ENCODE data around the gene GALNT9. TPM values are rescaled to one million over a fixed set of nuclear protein-coding genes. Genes with fewer than 3 reads are reported as not detected.
"Not testable (repeated sequence)": the region's sequence is repeated elsewhere in the genome, so short reads cannot be mapped to it uniquely, and the experiment has no call there.

Gene GALNT9
- total RNA-seq, 2 donors from 2014 or later = 0.41 TPM; not detected in 1

- H3K27ac Mint-ChIP-seq = no peak overlapping the region
These were observed 107.1 kb downstream of the GALNT9 start for GRCh38 chr12:132222096-132222807.

GRCh38 chr12:132219761-132220160 is 109.6 kb downstream of the GALNT9 start:
- not testable (repeated sequence) for ATAC-seq; H3K27ac Mint-ChIP-seq; H3K9me3 Mint-ChIP-seq; H3K36me3 Mint-ChIP-seq; DNase-seq (ENCODE audit: low spot score in 2 of 2)

More at GRCh38 chr12:132222096-132222807, 107.1 kb downstream of the GALNT9 start:
- no peaks in the 10 kb centered on the region for H3K9me3 Mint-ChIP-seq
- DNase-seq (ENCODE audit: low spot score in 2 of 2) (no peak), ATAC-seq (peak; percentile 10 to 72)
- no peaks in the 10 kb centered on the region for H3K36me3 Mint-ChIP-seq

GRCh38 chr12:132219323-132219722 is 110.1 kb downstream of the GALNT9 start:
- no peaks in the 10 kb centered on the region for H3K9me3 Mint-ChIP-seq
- no peak for ATAC-seq
- no peaks in the 10 kb centered on the region for H3K36me3 Mint-ChIP-seq
- no peak for DNase-seq (ENCODE audit: low spot score in 2 of 2)
- no peak overlapping the region for H3K27ac Mint-ChIP-seq

- no peak overlapping the region for H3K27ac Mint-ChIP-seq
- H3K9me3 Mint-ChIP-seq = no peaks in the 10 kb centered on the region
- no peaks in the 10 kb centered on the region for H3K36me3 Mint-ChIP-seq
- DNase-seq (ENCODE audit: low spot score in 2 of 2) (peak in 1 of 2 donors; percentile 33), ATAC-seq (peak; percentile 49 to 59)
These were observed 110.5 kb downstream of the GALNT9 start for GRCh38 chr12:132218915-132219314.

GRCh38 chr12:132218527-132218875 is 110.9 kb downstream of the GALNT9 start:
- Mint-ChIP-seq H3K9me3 (peaks cover 0 to under 1% of the 10 kb centered on the region in 2 donors), H3K27ac (no peak overlapping the region), H3K36me3 (no peaks in the 10 kb centered on the region)
- DNase-seq (ENCODE audit: low spot score in 2 of 2) (no peak), ATAC-seq (no peak)

GRCh38 chr12:132217800-132218526 is 111.4 kb downstream of the GALNT9 start:
- ATAC-seq = no peak
- Mint-ChIP-seq H3K9me3 (peaks cover 0 to 5% of the 10 kb centered on the region in 2 donors), H3K36me3 (no peaks in the 10 kb centered on the region), H3K27ac (no peak overlapping the region)
- no peak for DNase-seq (ENCODE audit: low spot score in 2 of 2)

GRCh38 chr12:132217371-132217770 is 112.0 kb downstream of the GALNT9 start:
- no peak for ATAC-seq
- no peaks in the 10 kb centered on the region for H3K36me3 Mint-ChIP-seq
- H3K9me3 Mint-ChIP-seq = peaks cover 0 to 5% of the 10 kb centered on the region in 2 donors
- no peak for DNase-seq (ENCODE audit: low spot score in 2 of 2)
- no peak overlapping the region for H3K27ac Mint-ChIP-seq

- Mint-ChIP-seq H3K9me3 (peaks cover 0 to 5% of the 10 kb centered on the region in 2 donors), H3K27ac (peak overlapping the region in 1 of 2 donors; percentile 15), H3K36me3 (no peaks in the 10 kb centered on the region)
- no peak for ATAC-seq
- DNase-seq (ENCODE audit: low spot score in 2 of 2) = no peak
These were observed 112.9 kb downstream of the GALNT9 start for GRCh38 chr12:132216354-132216987.

GRCh38 chr12:132215299-132215989 is 113.9 kb downstream of the GALNT9 start:
- ATAC-seq = no peak
- H3K27ac Mint-ChIP-seq = peak overlapping the region in 1 of 2 donors; percentile 15

GRCh38 chr12:132214891-132215290 is 114.5 kb downstream of the GALNT9 start:
- DNase-seq (ENCODE audit: low spot score in 2 of 2) (no peak), ATAC-seq (peak in 1 of 2 donors; percentile 13)
- peaks cover 0 to 5% of the 10 kb centered on the region in 2 donors for H3K9me3 Mint-ChIP-seq
- H3K27ac Mint-ChIP-seq = no peak overlapping the region
- H3K36me3 Mint-ChIP-seq = no peaks in the 10 kb centered on the region

More at GRCh38 chr12:132215299-132215989, 113.9 kb downstream of the GALNT9 start:
- H3K9me3 Mint-ChIP-seq = peaks cover 0 to 5% of the 10 kb centered on the region in 2 donors
- H3K36me3 Mint-ChIP-seq = no peaks in the 10 kb centered on the region
- no peak for DNase-seq (ENCODE audit: low spot score in 2 of 2)

- ATAC-seq = no peak
- Mint-ChIP-seq H3K36me3 (no peaks in the 10 kb centered on the region), H3K27ac (no peak overlapping the region), H3K9me3 (peaks cover 0 to 5% of the 10 kb centered on the region in 2 donors)
- DNase-seq (ENCODE audit: low spot score in 2 of 2) = no peak
These were observed 115.3 kb downstream of the GALNT9 start for GRCh38 chr12:132214161-132214476.

GRCh38 chr12:132213359-132214160 is 115.8 kb downstream of the GALNT9 start:
- ATAC-seq (no peak), DNase-seq (ENCODE audit: low spot score in 2 of 2) (no peak)
- no peaks in the 10 kb centered on the region for H3K36me3 Mint-ChIP-seq
- H3K27ac Mint-ChIP-seq = peak overlapping the region in 1 of 2 donors; percentile 2
- peaks cover 0 to 5% of the 10 kb centered on the region in 2 donors for H3K9me3 Mint-ChIP-seq

GRCh38 chr12:132211816-132212215 is 117.6 kb downstream of the GALNT9 start:
- Mint-ChIP-seq H3K9me3 (peaks cover 0 to 5% of the 10 kb centered on the region in 2 donors), H3K27ac (no peak overlapping the region), H3K36me3 (no peaks in the 10 kb centered on the region)
- DNase-seq (ENCODE audit: low spot score in 2 of 2) (no peak), ATAC-seq (no peak)

GRCh38 chr12:132211326-132211725 is 118.1 kb downstream of the GALNT9 start:
- DNase-seq (ENCODE audit: low spot score in 2 of 2) = no peak
- peaks cover 0 to 5% of the 10 kb centered on the region in 2 donors for H3K9me3 Mint-ChIP-seq
- no peaks in the 10 kb centered on the region for H3K36me3 Mint-ChIP-seq
- no peak for ATAC-seq
- no peak overlapping the region for H3K27ac Mint-ChIP-seq

- DNase-seq (ENCODE audit: low spot score in 2 of 2) = no peak
- Mint-ChIP-seq H3K36me3 (no peaks in the 10 kb centered on the region), H3K27ac (no peak overlapping the region), H3K9me3 (peaks cover 0 to 5% of the 10 kb centered on the region in 2 donors)
- ATAC-seq = no peak
These were observed 119.0 kb downstream of the GALNT9 start for GRCh38 chr12:132210223-132211055.

Measured in activated naive CD4-positive, alpha-beta T cell treated with anti-CD3 and anti-CD28 coated beads, Interleukin-2, amount 50 U/mL, for 72 hours (primary cell).